ENCODE data around the gene MINDY3.

- TF ChIP-seq CTCF (conservative IDR thresholded peaks at IDR 0.05) = no peak
- no peak for TF ChIP-seq EZH2 (IDR thresholded peaks at IDR 0.05; ENCODE audit: low read depth)
Observed at GRCh38 chr10:15763006-15763405, 97.3 kb downstream of the MINDY3 start.
